A549 (cell line): ENCODE data around the gene RABL6. TPM values are rescaled to one million over a fixed set of nuclear protein-coding genes. Genes with fewer than 3 reads are reported as not detected.

Experiments
- ATAC-seq, 2 experiments: fragments of 200-7000 bp in 1 of 2; fragments of >200 bp in 1 of 2; cut with Nextera tagmentation in 1 of 2; cut with Tn5 transposase in 1 of 2; 3 replicates each; pipeline versions ENCODE4 v1.8.0 to v1.9.1; 2018 to 2020; ENCODE audit warnings: mild to moderate bottlenecking in 1 of 2, moderate library complexity in 1 of 2
- CTCF ChIA-PET: fragments of 300-600 bp; sonication (Branson Sonifier 250); formaldehyde crosslinking; extraction: SDS; loops from one replicate; lab custom pipeline; 2021; ENCODE audit warnings: antibody characterized with exemption, inconsistent platforms; lab: Yijun Ruan, JAX
- POLR2A ChIA-PET: fragments of 350-600 bp; formaldehyde crosslinking; extraction: SDS; loops from one replicate; lab custom pipeline; 2021; ENCODE audit warnings: antibody characterized with exemption, inconsistent platforms; lab: Yijun Ruan, JAX
- DNase-seq, 2 experiments: peaks; one replicate each; pipeline versions ENCODE4 v3.0.0 to v3.0.0-alpha.2; 2011 to 2016; ENCODE audit warnings: low read depth in 1 of 2, low spot score in 1 of 2
- FAIRE-seq: peaks from 2 replicates; lab custom pipeline; 2011; peaks lifted over from hg19 to GRCh38; lab: Jason Lieb, UNC
- H3K27ac ChIP-seq, 2 experiments: fragments of >200 bp; sonication (Bioruptor Twin); formaldehyde crosslinking; 3 replicates each; pipeline ENCODE4 v1.5.1; 2016 to 2017
- H3K4me1 ChIP-seq: fragments of >200 bp; sonication (Bioruptor Twin); formaldehyde crosslinking; 3 replicates; pipeline ENCODE4 v1.6.1; 2016
- H3K4me2 ChIP-seq: fragments of >200 bp; sonication (Bioruptor Twin); formaldehyde crosslinking; 3 replicates; pipeline ENCODE4 v1.6.1; 2016
- H3K4me3 ChIP-seq: fragments of >200 bp; sonication (Bioruptor Twin); formaldehyde crosslinking; 3 replicates; pipeline ENCODE4 v1.5.1; 2016
- H3K9me3 ChIP-seq: fragments of >200 bp; sonication (Bioruptor Twin); formaldehyde crosslinking; 3 replicates; pipeline ENCODE4 v1.6.1; 2016
- CEBPB ChIP-seq, 2 experiments: fragments of >200 bp in 1 of 2; sonication (Bioruptor Twin) in 1 of 2; formaldehyde crosslinking in 1 of 2; IDR thresholded peaks; 2 replicates each; pipeline ENCODE4 v1.6.1; 2012 to 2016
- CHD4 ChIP-seq: fragments of 200-600 bp; sonication (generic); IDR thresholded peaks from 2 replicates; pipeline ENCODE4 v1.6.1; 2016; ENCODE audit warnings: antibody characterized with exemption, mild to moderate bottlenecking, borderline replicate concordance
- EHF ChIP-seq: fragments of 250-450 bp; sonication (Bioruptor Pico); IDR thresholded peaks from 2 replicates; pipeline ENCODE4 v1.5.0; 2020; ENCODE audit warnings: mild to moderate bottlenecking
- EHMT2 ChIP-seq: fragments of 200-600 bp; sonication (generic); IDR thresholded peaks from 2 replicates; pipeline ENCODE4 v1.6.1; 2016; ENCODE audit warnings: antibody characterized with exemption, low read depth, mild to moderate bottlenecking, moderate library complexity
- ESRRA ChIP-seq: fragments of 150-350 bp; IDR thresholded peaks from 2 replicates; pipeline ENCODE4 v1.6.1; 2014; ENCODE audit warnings: mild to moderate bottlenecking, low read length, borderline replicate concordance
- FOSB ChIP-seq: fragments of 250-450 bp; sonication (Bioruptor Pico); IDR thresholded peaks from 2 replicates; pipeline ENCODE4 v1.5.0; 2020; ENCODE audit warnings: mild to moderate bottlenecking, moderate library complexity
- GATA3 ChIP-seq: IDR thresholded peaks from 2 replicates; pipeline ENCODE4 v1.6.1; 2012; ENCODE audit warnings: borderline replicate concordance
- HDAC2 ChIP-seq: fragments of 200-600 bp; sonication (generic); IDR thresholded peaks from 2 replicates; pipeline ENCODE4 v1.6.1; 2016
- HEYL ChIP-seq: fragments of 250-450 bp; sonication (Bioruptor Pico); IDR thresholded peaks from 2 replicates; pipeline ENCODE4 v1.8.0; 2021; ENCODE audit warnings: mild to moderate bottlenecking, moderate library complexity
- HOXA7 ChIP-seq: fragments of 250-450 bp; sonication (Bioruptor Pico); IDR thresholded peaks from 2 replicates; pipeline ENCODE4 v1.5.0; 2020; ENCODE audit warnings: mild to moderate bottlenecking, moderate library complexity
- JUN ChIP-seq, 2 experiments: fragments of >200 bp; sonication (Bioruptor Twin); formaldehyde crosslinking; IDR thresholded peaks; 2 replicates in 1 of 2; 3 replicates in 1 of 2; pipeline ENCODE4 v1.6.1; 2016 to 2017
- MAFK ChIP-seq: fragments of 450-650 bp; IDR thresholded peaks from 2 replicates; pipeline ENCODE4 v1.6.1; 2014; ENCODE audit not compliant: partially characterized antibody
- MAZ ChIP-seq: fragments of 150-350 bp; IDR thresholded peaks from 2 replicates; pipeline ENCODE4 v1.6.1; 2014; ENCODE audit warnings: antibody characterized with exemption, low read depth, low read length, borderline replicate concordance
- NPAS2 ChIP-seq: fragments of 250-450 bp; sonication (Bioruptor Pico); IDR thresholded peaks from 2 replicates; pipeline ENCODE4 v1.8.0; 2022; ENCODE audit warnings: mild to moderate bottlenecking, moderate library complexity, borderline replicate concordance
- PHF8 ChIP-seq: fragments of 200-600 bp; sonication (generic); IDR thresholded peaks from 2 replicates; pipeline ENCODE4 v1.6.1; 2016; ENCODE audit warnings: low read depth, mild to moderate bottlenecking, antibody characterized with exemption, moderate library complexity, borderline replicate concordance
- POLR2A ChIP-seq: IDR thresholded peaks from 2 replicates; pipeline ENCODE4 v1.6.1; 2012; ENCODE audit warnings: mild to moderate bottlenecking, low read length
- RAD21 ChIP-seq, 2 experiments: fragments of >200 bp in 1 of 2; sonication (Bioruptor Twin) in 1 of 2; formaldehyde crosslinking in 1 of 2; IDR thresholded peaks in 1 of 2; conservative IDR thresholded peaks in 1 of 2; 2 replicates in 1 of 2; 3 replicates in 1 of 2; pipeline ENCODE4 v1.6.1; 2012 to 2018; ENCODE audit warnings: inconsistent platforms in 1 of 2
- RFX5 ChIP-seq: fragments of 450-650 bp; IDR thresholded peaks from 2 replicates; pipeline ENCODE4 v1.7.1; 2014; ENCODE audit warnings: antibody characterized with exemption, mild to moderate bottlenecking, moderate library complexity
- SREBF2 ChIP-seq: fragments of 450-650 bp; IDR thresholded peaks from 2 replicates; pipeline ENCODE4 v1.6.1; 2014; ENCODE audit warnings: mild to moderate bottlenecking, moderate library complexity
- TFCP2L1 ChIP-seq: fragments of 250-450 bp; sonication (Bioruptor Pico); IDR thresholded peaks from 2 replicates; pipeline ENCODE4 v1.5.0; 2021; ENCODE audit warnings: mild to moderate bottlenecking
- ZFP36 ChIP-seq: fragments of 450-650 bp; IDR thresholded peaks from 2 replicates; pipeline ENCODE4 v1.6.1; 2014; ENCODE audit warnings: borderline replicate concordance; ENCODE audit not compliant: partially characterized antibody
- ZNF302 ChIP-seq: fragments of 250-450 bp; sonication (Bioruptor Pico); IDR thresholded peaks from 2 replicates; pipeline ENCODE4 v1.9.0; 2021; ENCODE audit warnings: inconsistent platforms, mild to moderate bottlenecking, moderate library complexity
- WGBS: methylation state at CpG from one replicate; pipeline ENCODE4 v1.1.6; 2017; ENCODE audit errors: missing lambda C conversion rate; 5-methylcytosine and 5-hydroxymethylcytosine counted together
- polyA plus RNA-seq, 4 experiments: library from polyadenylated mRNA; depleted of rRNA in 3 of 4; stranded (reverse); fragments of >200 nt; fragmentation: RNase III in 1 of 4; extraction: RNeasy Plus Mini Kit Qiagen cat#74134 plus additional on column Dnase treatment in 1 of 4; gene quantifications; 2 replicates in 3 of 4; 3 replicates in 1 of 4; pipeline ENCODE4 v1.2.3, GENCODE V29; 2011 to 2017
- TF ChIP-seq, protein P1 (sequence below): fragments of >200 bp; sonication (Bioruptor Twin); formaldehyde crosslinking; IDR thresholded peaks from 3 replicates; pipeline ENCODE4 v1.5.1; 2016
- TF ChIP-seq, protein P2 (sequence below): IDR thresholded peaks from 2 replicates; pipeline ENCODE4 v1.6.1; 2012; ENCODE audit warnings: low read depth, borderline replicate concordance
- TF ChIP-seq, protein P3 (sequence below): IDR thresholded peaks from 2 replicates; pipeline ENCODE4 v1.6.1; 2012

The RABL6 gene
- polyA plus RNA-seq, 2 of the 4 experiments (the other 2 are of a cell fraction): 46.8 to 71.4 TPM

DNA sequence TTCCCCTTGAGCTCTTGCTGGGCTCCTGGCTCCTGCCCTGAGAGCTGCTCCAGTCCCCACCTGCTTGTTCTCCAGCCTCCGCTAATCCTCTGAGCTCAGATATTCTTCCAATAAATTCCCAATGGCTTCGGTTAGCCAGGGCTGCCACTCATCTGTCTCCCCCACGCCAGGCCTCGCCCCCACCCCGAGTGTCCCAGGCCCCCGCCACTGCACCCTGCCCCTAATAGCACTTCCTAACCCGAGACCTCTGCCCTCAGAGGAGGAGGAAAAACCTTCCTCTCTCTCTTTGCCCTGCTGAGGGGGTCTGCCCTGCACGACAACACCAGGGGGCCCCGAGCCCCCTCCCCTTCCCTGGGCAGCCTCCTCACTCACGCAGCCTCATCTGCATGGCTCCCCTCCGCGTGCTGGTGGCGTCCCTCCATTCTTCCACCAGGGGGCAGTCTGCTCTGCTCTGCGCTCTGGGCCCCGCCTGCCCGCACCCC, 38.0 kb upstream of the RABL6 start (continued):
- TF ChIP-seq, protein P1, sequence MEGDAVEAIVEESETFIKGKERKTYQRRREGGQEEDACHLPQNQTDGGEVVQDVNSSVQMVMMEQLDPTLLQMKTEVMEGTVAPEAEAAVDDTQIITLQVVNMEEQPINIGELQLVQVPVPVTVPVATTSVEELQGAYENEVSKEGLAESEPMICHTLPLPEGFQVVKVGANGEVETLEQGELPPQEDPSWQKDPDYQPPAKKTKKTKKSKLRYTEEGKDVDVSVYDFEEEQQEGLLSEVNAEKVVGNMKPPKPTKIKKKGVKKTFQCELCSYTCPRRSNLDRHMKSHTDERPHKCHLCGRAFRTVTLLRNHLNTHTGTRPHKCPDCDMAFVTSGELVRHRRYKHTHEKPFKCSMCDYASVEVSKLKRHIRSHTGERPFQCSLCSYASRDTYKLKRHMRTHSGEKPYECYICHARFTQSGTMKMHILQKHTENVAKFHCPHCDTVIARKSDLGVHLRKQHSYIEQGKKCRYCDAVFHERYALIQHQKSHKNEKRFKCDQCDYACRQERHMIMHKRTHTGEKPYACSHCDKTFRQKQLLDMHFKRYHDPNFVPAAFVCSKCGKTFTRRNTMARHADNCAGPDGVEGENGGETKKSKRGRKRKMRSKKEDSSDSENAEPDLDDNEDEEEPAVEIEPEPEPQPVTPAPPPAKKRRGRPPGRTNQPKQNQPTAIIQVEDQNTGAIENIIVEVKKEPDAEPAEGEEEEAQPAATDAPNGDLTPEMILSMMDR: peak; percentile 56
- TF ChIP-seq, protein P2, sequence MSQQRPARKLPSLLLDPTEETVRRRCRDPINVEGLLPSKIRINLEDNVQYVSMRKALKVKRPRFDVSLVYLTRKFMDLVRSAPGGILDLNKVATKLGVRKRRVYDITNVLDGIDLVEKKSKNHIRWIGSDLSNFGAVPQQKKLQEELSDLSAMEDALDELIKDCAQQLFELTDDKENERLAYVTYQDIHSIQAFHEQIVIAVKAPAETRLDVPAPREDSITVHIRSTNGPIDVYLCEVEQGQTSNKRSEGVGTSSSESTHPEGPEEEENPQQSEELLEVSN: no peak
- TF ChIP-seq PHF8 (no peak), HDAC2 (no peak), CEBPB (IDR thresholded peaks at IDR 0.05) (no peak), SREBF2 (no peak), JUN (IDR thresholded peaks at IDR 0.05) (no peak), GATA3 (no peak), HOXA7 (CRISPR knock-in tag) (no peak)
- TF ChIP-seq, protein P3, sequence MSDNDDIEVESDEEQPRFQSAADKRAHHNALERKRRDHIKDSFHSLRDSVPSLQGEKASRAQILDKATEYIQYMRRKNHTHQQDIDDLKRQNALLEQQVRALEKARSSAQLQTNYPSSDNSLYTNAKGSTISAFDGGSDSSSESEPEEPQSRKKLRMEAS: peak; percentile 66
- TF ChIP-seq, all 56 proteins: peak for 5

DNA sequence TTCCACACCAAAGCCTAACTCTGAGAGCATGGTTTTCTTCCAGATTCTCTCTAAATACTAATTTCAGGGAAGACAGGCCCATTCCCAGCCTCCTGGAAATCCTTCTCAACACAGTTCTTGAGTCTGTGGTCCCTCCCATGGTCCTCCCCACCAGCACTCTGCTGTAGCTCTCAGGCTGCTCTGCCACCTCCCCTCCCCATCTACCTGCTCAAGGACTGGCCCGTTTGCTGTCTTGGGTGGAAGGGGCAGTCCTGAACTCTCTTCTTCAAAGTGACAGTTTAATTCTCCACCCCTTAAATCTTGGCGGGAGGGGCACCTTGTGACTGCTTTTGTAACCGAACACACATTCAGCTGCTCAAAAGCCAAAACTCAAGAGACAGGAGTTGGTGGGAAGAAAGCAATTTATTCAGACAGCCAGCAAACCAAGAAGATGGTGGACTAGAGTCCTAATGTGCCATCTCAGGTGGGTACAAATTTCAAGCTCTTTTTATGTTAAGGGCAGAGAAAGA, 35.8 kb upstream of the RABL6 start:
- TF ChIP-seq ZNF302: no peak
- TF ChIP-seq JUN (IDR thresholded peaks at IDR 0.05): no peak
- TF ChIP-seq, protein P1: no peak
- no peak for TF ChIP-seq CHD4
- no peak for TF ChIP-seq NPAS2 (CRISPR knock-in tag)
- no peak for TF ChIP-seq MAFK
- TF ChIP-seq RAD21 (conservative IDR thresholded peaks at IDR 0.05 in 1 of 2, IDR thresholded peaks at IDR 0.05 in 1 of 2): no peak
- no peak for TF ChIP-seq ESRRA
- no peak for TF ChIP-seq RFX5
- TF ChIP-seq MAZ: no peak
- no peak for TF ChIP-seq HDAC2
- TF ChIP-seq FOSB (CRISPR knock-in tag): no peak
- no peak for TF ChIP-seq EHF (CRISPR knock-in tag)
- TF ChIP-seq TFCP2L1 (CRISPR knock-in tag): no peak
- TF ChIP-seq EHMT2: no peak
- TF ChIP-seq ZFP36: no peak
- TF ChIP-seq HOXA7 (CRISPR knock-in tag): no peak
- TF ChIP-seq POLR2A: no peak
- no peak for TF ChIP-seq HEYL (CRISPR knock-in tag)
- no peak for ATAC-seq
- no peak overlapping the region for H3K4me3 ChIP-seq
- no peak overlapping the region for H3K27ac ChIP-seq
- H3K4me1 ChIP-seq: 0 out of 3 replicates have a peak, but pooled peaks cover 5% of the 10 kb centered on the region
- no peak for FAIRE-seq
- POLR2A ChIA-PET: no interaction called here
- no peak overlapping the region for H3K4me2 ChIP-seq
- H3K9me3 ChIP-seq: peaks cover 11% of the 10 kb centered on the region; the same call in 2 of the 3 replicates
- WGBS: 76% methylated on average over 3 of the region's 3 CpGs
- CTCF ChIA-PET: interaction anchor here (1.4 to 28.0 kb wide), 6 partner anchors 5 to 257 kb away, joined by 5 to 625 read pairs (median 8); partner anchors contain the start of genes LCN15, LCN8 and TMEM141
- no peak for DNase-seq
